GM19035 (cell line): ENCODE data around the gene CHRNB1.

ENCODE experiments used
- ATAC-seq: cut with Tn5 transposase; IDR thresholded peaks from one replicate; pipeline ENCODE4 v1.9.1; 2021; ENCODE audit not compliant: unreplicated experiment

Gene CHRNB1

DNA sequence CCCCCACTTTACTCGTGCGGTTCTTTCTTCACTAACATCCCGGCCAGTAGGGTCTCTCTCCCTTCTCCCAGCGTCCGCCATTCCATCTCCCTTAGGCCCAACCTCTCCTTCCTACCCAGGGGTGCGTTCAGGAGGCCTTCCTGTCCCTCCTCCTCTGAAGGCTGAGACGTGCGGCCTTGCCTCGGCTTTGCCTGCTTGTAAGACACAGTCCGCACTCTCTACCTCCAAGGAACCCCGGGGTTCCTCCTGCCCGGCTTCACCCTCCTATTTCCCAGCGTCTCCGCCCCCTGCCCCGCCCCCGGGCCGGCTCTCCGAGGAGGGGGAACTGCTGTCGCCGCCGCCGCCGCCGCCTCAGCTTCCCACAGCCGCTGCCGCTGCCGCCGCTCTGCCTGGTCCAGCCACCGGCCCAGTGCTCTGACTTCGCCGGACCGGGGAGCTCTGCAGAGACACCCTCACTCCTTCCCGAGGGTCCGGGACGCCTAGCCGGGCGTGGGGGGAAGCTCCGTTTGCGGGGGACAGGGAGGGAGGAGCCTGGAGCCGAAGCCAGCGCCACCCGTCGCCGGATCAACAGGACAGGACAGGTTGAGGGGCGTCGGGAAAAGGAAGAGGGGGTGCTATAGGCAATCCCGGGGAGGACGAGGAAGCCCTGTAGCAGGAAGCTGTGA lies 6.8 kb upstream of the CHRNB1 start:
- ATAC-seq, result no peak

- ATAC-seq, result no peak
These were observed 6.0 kb upstream of the CHRNB1 start for GRCh38 chr17:7438656-7439460.

DNA sequence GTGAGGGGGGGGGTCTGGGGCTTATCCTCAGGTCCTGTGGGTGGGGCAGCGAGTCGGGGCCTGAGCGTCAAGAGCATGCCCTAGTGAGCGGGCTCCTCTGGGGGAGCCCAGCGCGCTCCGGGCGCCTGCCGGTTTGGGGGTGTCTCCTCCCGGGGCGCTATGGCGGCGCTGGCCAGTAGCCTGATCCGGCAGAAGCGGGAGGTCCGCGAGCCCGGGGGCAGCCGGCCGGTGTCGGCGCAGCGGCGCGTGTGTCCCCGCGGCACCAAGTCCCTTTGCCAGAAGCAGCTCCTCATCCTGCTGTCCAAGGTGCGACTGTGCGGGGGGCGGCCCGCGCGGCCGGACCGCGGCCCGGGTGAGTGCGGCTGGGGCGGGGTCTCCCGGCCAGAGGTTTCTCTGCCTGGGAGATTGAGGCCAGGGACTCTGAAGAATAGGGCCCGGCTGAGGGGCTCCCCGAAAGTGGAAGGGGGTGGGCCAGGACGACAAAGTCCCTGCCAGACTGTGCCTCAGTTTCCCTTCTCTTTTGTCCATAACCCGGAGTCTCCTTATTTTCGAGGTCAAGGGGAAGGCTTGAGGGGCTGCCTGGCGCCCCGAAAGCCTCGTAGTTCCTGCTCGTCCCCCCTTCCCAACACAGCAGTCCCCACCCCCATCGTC lies 5.3 kb upstream of the CHRNB1 start, which contains the start of gene FGF11:
FGF11 (plus strand) TSS at position 51 of the 651 bp plus-strand sequence; CDS start at position 160, 109 bp downstream.
- ATAC-seq, result no peak

GRCh38 chr17:7440113-7440833 lies 4.6 kb upstream of the CHRNB1 start:
- ATAC-seq, result no peak

- no peak for ATAC-seq
These were observed 4.0 kb upstream of the CHRNB1 start for GRCh38 chr17:7440834-7441195.

GRCh38 chr17:7441266-7441665 lies 3.6 kb upstream of the CHRNB1 start:
- no peak for ATAC-seq

GRCh38 chr17:7442142-7442541 lies 2.7 kb upstream of the CHRNB1 start:
- no peak for ATAC-seq

DNA sequence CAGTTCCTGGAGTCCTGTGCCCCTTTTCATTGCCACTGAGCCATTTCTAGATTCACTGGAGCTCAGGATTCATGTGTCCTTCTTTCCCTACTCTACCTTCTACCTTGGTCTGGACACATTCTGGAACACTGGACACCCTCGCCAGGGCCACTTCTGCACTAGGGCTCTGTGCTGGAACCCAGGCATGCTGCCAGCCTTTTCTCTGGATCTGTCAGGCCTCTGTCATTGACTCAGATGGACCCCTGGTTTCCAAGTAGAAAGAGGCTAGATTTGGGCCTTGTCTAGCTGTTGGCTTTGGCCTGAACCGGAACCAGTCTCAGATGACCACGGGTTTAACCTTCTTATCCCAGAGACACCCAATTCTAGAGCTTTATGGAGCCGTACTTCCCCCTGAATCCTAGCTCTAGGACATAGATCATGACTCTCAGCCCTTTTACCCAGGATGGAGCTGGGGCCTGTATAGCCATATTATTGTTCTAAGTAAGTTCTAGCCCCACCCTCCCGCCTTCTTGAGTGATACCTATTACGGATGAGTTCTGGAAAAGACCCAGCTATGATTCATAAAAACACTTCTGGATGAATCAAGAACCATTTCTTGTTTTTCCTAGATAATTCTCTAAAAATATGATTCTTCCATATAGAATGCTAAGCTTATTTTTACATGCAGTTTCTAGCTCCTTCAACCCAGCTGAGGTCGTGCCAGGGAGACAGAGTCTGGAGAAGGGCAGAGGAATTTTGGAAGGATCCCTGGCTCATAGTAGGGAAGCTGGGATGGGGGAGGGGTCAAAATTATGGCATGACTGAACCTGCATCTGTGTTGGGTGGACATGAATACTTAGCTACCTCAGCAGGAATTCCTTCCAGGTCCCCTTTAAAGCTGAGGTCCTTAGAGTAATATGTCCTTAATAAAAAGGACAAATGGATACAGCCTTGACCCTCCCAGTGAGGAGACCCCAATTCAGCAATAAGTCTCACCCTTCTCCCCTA lies 1.1 kb upstream of the CHRNB1 start:
- ATAC-seq, result no peak

DNA sequence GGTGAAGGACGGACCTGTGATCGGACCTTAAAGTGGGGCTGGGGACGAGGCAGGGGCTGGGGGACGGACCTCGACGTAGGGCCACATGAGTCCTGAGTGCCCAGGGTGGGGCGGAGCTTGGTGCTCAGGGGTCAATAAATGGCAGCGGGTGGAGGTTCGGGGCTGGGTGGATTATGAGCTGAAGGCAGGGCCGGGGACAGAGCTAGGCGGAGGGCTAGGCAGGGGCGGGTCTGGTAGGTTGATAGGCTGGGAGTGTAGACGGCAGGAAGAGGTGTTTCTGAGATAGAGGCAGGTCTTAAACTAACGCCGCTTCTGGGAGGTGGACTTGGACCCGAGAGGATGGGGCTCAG lies 733 bp downstream of the CHRNB1 start:
- no peak for ATAC-seq

DNA sequence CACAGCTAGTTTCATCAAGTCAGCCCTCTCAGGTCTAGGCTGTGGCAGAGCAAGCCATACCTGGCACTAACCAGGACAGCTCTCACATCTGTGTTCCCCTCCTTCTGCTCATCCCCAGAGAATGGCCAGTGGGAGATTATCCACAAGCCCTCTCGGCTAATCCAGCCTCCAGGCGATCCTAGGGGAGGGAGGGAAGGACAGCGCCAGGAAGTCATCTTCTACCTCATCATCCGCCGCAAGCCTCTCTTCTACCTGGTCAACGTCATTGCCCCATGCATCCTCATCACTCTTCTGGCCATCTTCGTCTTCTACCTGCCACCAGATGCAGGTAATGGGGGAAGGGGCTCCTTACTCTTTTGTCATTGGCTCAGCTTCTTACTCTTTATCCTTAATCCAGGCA lies 3.6 kb downstream of the CHRNB1 start:
- no peak for ATAC-seq

DNA sequence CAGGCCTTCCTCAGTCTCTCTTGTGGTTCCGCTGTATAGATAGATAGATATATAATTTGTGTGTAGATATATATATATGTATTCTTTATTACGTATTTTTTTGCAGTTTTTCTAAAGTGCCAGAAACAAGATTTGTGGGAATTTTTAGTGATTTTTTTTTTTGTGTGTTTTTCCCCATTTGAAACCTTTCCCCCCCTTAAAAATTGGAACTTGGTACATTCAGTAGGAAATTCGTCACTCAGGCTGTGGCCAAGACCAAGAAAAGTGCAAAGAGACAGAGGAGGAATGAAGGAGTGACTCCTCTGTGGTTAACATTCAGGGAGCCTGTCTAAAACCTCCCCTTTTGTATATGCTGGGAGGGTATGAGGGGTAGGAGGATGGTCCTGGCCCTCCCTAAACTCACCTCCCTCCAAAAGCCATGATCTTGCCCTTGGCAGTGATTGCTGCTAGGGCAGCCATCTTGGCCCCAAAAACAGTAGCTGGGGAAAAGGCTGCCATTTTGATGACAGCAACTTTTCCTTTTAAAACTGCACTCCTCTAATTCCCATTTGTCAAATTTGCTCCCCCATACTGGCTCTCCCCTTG lies 15.2 kb downstream of the CHRNB1 start:
- no peak for ATAC-seq

DNA sequence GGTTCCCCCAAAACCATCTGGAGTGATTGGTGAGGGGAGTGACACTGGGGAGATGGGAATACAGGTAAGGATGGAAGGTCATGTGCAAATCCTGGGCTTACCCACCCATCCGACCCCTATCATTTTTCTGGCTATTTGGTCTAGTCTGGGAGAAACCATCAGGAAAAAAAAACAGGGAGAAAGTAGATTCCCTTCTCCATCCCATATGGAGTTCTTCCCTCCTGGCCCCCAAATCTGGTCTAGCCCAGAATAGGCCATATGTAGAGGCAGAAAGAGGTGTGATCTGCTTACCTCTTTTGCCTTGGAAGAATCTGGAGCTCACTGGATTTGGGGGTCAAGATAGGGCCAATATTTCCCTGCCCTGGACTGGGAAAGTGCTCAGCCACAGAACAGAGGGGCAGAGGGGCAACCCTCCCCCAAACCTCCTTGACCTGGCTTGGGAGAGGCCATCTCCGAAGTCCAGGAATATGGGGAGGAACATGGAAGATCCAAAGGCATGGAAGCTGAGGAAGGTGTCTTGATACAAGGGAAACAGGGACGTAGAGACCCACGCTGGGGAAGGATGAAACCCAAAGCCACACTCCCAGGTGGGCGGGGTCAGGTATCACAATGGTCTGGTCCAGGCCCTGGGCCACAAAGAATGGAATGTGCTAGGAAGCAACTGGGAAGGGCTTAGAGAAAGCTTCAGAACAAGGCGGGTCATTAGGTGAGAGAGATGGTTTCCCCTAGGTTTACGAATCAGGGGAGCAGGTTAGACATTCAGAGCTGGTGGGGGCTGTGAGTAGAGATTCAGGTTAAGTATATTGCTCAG lies 16.2 kb downstream of the CHRNB1 start:
- ATAC-seq, result no peak

DNA sequence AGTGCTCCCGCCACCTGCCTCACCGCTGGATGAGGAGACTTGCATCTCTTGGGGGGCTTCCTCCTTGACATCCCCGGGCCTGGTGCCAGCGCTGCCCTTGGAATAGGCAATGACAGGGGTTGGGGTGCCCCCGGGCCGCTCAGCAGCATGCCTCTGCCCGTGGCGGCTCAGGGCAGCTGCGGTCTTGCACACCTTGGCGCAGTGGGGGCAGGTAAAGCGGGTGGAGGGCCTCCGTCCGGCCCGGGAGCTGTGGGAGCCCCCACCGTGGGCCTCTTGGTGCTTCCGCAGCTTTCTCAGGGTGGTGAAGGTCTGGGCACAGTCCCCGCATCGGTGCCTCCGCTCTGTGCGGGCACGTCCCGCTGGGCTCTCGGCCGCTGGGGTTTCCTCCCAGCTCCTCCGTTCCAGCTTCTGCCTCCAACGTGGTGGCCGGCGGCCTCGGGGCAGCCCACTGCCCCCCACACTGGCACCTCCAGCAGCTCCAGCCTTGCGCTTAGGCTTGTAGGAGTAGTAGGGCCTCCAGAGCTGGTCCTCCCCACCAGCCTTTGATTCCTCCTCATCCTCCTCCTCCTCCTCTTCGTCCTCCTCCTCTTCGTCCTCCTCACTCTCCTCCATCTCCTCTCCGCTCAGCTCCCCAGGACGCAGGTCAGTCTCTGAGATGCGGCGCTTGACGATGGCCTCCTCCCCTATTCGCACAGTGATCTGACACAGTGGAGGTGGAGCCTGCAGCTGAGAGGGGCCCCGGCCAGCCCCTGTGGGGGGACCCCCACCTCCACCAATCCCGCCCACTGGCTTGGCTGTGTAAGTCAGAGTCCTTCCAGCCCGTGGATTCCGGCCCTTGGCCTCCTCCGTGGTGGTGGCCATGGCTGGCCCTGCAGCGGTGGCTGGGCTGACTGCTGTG lies 17.9 kb downstream of the CHRNB1 start:
- ATAC-seq, result no peak

- ATAC-seq, result no peak
These were observed 18.5 kb downstream of the CHRNB1 start for GRCh38 chr17:7463372-7463846.

GRCh38 chr17:7464081-7464480 lies 19.2 kb downstream of the CHRNB1 start:
- ATAC-seq, result no peak

DNA sequence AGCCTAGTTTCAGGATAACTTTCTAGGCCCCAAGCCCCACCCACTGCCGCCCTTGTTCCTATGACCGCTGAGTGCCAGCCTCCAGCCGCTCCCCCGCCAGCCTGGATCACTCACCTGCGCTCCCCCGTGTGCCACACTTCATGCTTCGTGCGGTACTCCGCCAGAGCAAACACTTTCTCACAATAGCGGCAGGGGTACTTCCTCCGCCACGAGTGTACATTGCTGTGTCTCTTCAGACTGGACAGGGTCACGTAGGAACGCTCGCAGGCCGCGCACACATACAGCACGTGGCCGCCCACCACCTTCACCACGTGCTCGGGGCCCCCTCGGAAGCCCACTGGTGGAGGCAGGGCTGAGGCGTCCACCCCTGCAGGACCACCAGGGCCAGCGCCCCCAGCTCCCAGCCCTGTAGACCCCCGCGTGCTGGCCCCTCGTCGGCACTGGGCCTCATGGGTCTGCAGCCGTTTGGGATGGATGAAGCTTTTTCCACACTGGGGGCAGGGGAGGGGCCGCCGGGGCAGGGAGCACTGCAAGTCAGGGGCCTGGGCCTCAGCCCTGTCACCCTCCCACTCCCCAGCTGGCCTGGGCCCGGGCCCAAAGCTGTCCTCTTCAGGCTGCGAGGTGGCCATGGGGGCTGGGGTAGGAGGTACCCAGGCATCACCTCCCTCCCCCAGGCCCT lies 20.9 kb downstream of the CHRNB1 start:
- ATAC-seq, result no peak

DNA sequence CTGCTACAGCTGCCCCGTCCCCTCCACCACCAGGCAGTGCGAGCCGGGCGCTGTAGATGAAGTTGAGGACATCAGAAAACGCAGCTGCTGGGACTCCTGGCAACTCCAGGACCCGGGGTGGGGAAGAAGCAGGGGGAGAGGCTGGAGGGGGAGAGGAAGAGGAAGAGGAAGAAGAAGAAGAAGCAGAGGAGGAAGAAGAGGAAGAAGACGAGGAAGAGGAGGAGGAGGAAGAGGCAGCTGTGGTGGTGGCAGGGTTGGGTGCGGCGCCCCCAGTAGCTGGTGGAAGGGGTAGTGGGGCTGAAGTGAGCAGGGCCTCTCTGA lies 21.4 kb downstream of the CHRNB1 start:
- ATAC-seq, result no peak
